ENCODE results near the gene GET4.

DNA sequence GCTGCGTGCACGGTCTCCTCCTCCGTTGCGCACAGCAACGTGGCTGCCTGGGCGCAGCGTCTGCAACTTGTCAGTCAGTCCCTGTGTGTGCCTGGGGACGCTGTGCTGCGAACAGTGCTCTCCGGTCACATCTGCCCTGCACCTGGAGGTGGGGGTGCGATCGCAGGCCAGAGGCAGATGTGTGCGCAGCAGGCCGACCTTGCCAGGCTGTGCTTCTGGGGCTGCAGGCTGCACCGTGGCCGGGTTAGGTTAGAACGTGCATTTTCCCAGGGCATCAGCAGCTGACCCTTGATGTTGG is 8.2 kb upstream of the GET4 start:
- TF ChIP-seq, protein P1, sequence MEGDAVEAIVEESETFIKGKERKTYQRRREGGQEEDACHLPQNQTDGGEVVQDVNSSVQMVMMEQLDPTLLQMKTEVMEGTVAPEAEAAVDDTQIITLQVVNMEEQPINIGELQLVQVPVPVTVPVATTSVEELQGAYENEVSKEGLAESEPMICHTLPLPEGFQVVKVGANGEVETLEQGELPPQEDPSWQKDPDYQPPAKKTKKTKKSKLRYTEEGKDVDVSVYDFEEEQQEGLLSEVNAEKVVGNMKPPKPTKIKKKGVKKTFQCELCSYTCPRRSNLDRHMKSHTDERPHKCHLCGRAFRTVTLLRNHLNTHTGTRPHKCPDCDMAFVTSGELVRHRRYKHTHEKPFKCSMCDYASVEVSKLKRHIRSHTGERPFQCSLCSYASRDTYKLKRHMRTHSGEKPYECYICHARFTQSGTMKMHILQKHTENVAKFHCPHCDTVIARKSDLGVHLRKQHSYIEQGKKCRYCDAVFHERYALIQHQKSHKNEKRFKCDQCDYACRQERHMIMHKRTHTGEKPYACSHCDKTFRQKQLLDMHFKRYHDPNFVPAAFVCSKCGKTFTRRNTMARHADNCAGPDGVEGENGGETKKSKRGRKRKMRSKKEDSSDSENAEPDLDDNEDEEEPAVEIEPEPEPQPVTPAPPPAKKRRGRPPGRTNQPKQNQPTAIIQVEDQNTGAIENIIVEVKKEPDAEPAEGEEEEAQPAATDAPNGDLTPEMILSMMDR (conservative IDR thresholded peaks at IDR 0.05; ENCODE audit: low read depth, low read length), result no peak
- TF ChIP-seq POLR2A (IDR thresholded peaks at IDR 0.05; ENCODE audit: low read depth, low read length) (no peak), CEBPB (IDR thresholded peaks at IDR 0.05; ENCODE audit: low read depth, low read length) (no peak), MAFK (IDR thresholded peaks at IDR 0.05; ENCODE audit: low read depth, low read length) (no peak), RFX5 (IDR thresholded peaks at IDR 0.05; ENCODE audit: low read depth, low read length) (no peak), CHD1 (IDR thresholded peaks at IDR 0.05; ENCODE audit: low read depth, low read length) (no peak), MXI1 (IDR thresholded peaks at IDR 0.05; ENCODE audit: borderline replicate concordance, low read depth, low read length) (no peak), RCOR1 (IDR thresholded peaks at IDR 0.05; ENCODE audit: insufficient replicate concordance, low read length) (no peak), FOS (IDR thresholded peaks at IDR 0.05; ENCODE audit: low read depth, low read length) (no peak)
- TF ChIP-seq, protein P2, sequence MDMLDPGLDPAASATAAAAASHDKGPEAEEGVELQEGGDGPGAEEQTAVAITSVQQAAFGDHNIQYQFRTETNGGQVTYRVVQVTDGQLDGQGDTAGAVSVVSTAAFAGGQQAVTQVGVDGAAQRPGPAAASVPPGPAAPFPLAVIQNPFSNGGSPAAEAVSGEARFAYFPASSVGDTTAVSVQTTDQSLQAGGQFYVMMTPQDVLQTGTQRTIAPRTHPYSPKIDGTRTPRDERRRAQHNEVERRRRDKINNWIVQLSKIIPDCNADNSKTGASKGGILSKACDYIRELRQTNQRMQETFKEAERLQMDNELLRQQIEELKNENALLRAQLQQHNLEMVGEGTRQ (IDR thresholded peaks at IDR 0.05; ENCODE audit: low read depth, low read length), result no peak
- TF ChIP-seq, protein P3, sequence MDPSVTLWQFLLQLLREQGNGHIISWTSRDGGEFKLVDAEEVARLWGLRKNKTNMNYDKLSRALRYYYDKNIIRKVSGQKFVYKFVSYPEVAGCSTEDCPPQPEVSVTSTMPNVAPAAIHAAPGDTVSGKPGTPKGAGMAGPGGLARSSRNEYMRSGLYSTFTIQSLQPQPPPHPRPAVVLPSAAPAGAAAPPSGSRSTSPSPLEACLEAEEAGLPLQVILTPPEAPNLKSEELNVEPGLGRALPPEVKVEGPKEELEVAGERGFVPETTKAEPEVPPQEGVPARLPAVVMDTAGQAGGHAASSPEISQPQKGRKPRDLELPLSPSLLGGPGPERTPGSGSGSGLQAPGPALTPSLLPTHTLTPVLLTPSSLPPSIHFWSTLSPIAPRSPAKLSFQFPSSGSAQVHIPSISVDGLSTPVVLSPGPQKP (IDR thresholded peaks at IDR 0.05; ENCODE audit: borderline replicate concordance, low read depth, low read length), result no peak

All from IMR-90 (cell line).